ENCODE results near the gene FSTL5.

Gene FSTL5

DNA sequence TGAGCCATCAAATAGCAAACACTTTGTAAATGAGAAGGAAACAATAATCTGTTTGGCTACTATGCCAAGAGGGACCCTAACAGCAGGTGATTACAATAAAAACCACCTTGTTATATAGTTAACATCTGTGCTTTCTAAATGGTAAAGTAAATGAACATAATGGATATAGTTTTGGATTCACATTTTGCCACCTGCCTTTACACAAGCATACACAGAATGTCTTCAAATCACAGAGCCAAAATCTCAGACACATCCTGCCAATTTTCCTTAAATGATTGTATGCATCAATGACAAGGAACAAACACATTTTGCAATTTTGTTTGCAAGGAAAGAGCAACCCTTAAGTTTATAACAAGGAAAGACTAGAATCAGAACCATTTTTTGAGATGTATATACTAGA, 334.2 kb downstream of the FSTL5 start:
- TF ChIP-seq, protein P1, sequence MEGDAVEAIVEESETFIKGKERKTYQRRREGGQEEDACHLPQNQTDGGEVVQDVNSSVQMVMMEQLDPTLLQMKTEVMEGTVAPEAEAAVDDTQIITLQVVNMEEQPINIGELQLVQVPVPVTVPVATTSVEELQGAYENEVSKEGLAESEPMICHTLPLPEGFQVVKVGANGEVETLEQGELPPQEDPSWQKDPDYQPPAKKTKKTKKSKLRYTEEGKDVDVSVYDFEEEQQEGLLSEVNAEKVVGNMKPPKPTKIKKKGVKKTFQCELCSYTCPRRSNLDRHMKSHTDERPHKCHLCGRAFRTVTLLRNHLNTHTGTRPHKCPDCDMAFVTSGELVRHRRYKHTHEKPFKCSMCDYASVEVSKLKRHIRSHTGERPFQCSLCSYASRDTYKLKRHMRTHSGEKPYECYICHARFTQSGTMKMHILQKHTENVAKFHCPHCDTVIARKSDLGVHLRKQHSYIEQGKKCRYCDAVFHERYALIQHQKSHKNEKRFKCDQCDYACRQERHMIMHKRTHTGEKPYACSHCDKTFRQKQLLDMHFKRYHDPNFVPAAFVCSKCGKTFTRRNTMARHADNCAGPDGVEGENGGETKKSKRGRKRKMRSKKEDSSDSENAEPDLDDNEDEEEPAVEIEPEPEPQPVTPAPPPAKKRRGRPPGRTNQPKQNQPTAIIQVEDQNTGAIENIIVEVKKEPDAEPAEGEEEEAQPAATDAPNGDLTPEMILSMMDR (IDR thresholded peaks at IDR 0.05; ENCODE audit: control insufficient read depth, insufficient read depth, low read depth, low read length, missing control alignments) = no peak
- H3K4me3 ChIP-seq (ENCODE audit: control insufficient read depth, low read depth, low read length) = no peak overlapping the region
- DNase-seq (ENCODE audit: low read depth) = no peak

DNA sequence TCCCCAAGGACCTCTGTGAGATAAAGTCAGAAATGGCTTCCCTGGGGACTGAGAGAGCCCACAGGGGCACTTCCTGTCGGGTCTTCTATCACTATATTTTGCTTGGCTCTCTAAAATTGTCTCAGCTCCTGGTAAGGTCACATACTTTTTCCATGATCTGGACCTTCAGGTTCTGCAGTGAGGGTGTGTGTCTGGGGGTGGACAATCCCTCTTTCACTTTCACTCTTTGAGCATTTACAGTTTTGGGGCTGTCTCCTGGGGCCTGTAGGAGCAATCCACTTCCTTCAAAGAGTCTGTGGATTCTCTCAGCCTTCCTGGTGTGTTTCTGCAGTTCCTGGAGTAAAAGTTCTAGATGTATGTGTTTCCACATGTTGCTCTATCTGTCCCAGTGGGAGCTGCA, 335.7 kb downstream of the FSTL5 start:
- no peak for DNase-seq (ENCODE audit: low read depth)
- TF ChIP-seq, protein P1 (IDR thresholded peaks at IDR 0.05; ENCODE audit: control insufficient read depth, insufficient read depth, low read depth, low read length, missing control alignments) = no peak
- H3K4me3 ChIP-seq (ENCODE audit: control insufficient read depth, low read depth, low read length) = no peak overlapping the region

GRCh38 chr4:161827013-161827412, 336.8 kb downstream of the FSTL5 start:
- DNase-seq (ENCODE audit: low read depth) = no peak
- H3K4me3 ChIP-seq (ENCODE audit: control insufficient read depth, low read depth, low read length) = no peak overlapping the region
- TF ChIP-seq, protein P1 (IDR thresholded peaks at IDR 0.05; ENCODE audit: control insufficient read depth, insufficient read depth, low read depth, low read length, missing control alignments) = no peak

GRCh38 chr4:161823450-161823849, 340.4 kb downstream of the FSTL5 start:
- no peak for DNase-seq (ENCODE audit: low read depth)
- no peak overlapping the region for H3K4me3 ChIP-seq (ENCODE audit: control insufficient read depth, low read depth, low read length)
- TF ChIP-seq, protein P1 (IDR thresholded peaks at IDR 0.05; ENCODE audit: control insufficient read depth, insufficient read depth, low read depth, low read length, missing control alignments) = no peak

GRCh38 chr4:161822174-161822573, 341.6 kb downstream of the FSTL5 start:
- TF ChIP-seq, protein P1 (IDR thresholded peaks at IDR 0.05; ENCODE audit: control insufficient read depth, insufficient read depth, low read depth, low read length, missing control alignments) = no peak
- DNase-seq (ENCODE audit: low read depth) = no peak
- H3K4me3 ChIP-seq (ENCODE audit: control insufficient read depth, low read depth, low read length) = no peak overlapping the region

DNA sequence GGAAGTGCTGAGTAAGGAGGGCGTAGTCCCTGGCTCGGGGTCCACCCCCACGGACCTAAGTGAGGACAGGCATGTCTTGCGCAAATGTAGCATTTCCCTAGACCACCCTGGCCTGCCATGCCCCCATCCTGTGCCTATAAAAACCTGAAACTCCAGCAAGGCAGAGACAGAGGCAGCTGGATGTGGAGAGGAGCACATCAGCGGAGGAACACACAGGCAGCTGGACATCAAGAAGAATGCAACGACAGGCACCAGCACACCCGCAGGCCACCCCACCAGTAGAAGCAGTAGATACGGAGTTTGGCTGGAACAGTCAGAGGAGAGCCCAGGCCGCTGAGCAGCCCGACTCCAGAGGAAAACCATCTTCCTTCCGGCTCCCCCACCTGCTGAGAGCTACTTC, 345.9 kb downstream of the FSTL5 start:
- no peak overlapping the region for H3K4me3 ChIP-seq (ENCODE audit: control insufficient read depth, low read depth, low read length)

More for the DNA sequence above, 345.9 kb downstream of the FSTL5 start:
- TF ChIP-seq, protein P1 (IDR thresholded peaks at IDR 0.05; ENCODE audit: control insufficient read depth, insufficient read depth, low read depth, low read length, missing control alignments) = no peak
- no peak for DNase-seq (ENCODE audit: low read depth)
